SU-DHL-6 (cell line): ENCODE measurements around the gene GRIN3B.

Experiments used
- CTCF ChIP-seq: fragments of 200-600 bp; sonication (generic); IDR thresholded peaks from one replicate; pipeline ENCODE4 v1.5.1; 2017; ENCODE audit warnings: antibody characterized with exemption, mild to moderate bottlenecking, low read length, moderate library complexity; ENCODE audit not compliant: insufficient read depth, poor library complexity, severe bottlenecking
- EZH2phosphoT487 ChIP-seq: fragments of 200-600 bp; sonication (generic), shearing (Covaris generic); conservative IDR thresholded peaks from 2 replicates; pipeline ENCODE4 v1.6.1; 2018; ENCODE audit warnings: mild to moderate bottlenecking, antibody characterized with exemption, low read length, moderate library complexity, mixed read lengths

DNA sequence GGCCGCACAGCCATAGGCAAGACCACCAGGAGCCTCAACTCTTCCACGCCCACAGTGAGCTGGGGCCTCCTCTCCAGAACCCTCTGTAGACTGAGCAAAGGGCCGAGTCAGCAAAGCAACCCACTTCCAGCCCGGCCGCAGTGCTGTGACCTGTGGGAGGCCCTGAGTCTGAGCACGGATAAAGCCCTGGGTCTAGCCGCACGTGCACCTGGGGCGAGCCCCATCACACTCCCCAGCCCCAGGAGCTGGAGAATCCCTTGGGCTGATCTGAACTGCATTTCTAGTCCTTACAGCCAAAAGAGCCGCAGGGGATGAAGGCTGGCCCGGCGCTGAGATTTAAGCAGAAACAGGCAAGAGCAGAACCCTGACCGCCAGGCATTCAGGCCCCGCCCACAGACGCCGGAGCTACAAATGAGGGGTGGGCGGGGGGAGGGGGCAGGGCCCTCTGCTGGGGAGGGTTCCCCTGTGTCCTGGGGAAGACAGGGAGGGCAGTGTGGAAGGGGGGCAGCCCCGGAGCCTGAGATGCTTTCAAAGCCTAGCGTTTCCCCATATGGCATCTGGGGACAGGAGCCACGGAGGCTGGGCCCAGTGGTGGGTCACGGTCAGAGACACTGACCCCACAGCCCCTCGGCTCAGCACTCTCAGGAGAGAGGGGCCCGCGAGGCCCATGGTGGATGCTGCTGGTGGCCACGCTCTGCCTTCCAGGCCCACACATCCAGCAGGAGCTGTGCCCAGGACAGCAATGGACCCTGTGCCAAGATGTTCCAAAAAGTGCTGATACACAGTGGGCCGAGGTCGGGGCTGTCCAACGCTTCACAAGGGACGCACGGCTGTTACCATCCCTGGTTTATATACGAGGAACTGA, 15.8 kb downstream of the GRIN3B start:
- TF ChIP-seq CTCF (no peak), EZH2phosphoT487 (no peak)
